Endometrial microvascular endothelial cells (primary cell): ENCODE measurements around the gene AMMECR1. TPM values are rescaled to one million over a fixed set of nuclear protein-coding genes. Genes with fewer than 3 reads are reported as not detected.

Source experiments
- in situ Hi-C: cut with HindIII; loops from 2 replicates; pipeline ENCODE4 v1.10.0; 2017; ENCODE audit warnings: low sequenced_read_pairs, low pct_unique_long_range_greater_than_20kb; ENCODE audit errors: inconsistent ontology term
- total RNA-seq: library from RNA; depleted of rRNA; stranded (reverse); fragments of >200 nt; gene quantifications from one replicate; pipeline ENCODE4 v1.2.3, GENCODE V29; 2015; ENCODE audit errors: inconsistent ontology term

AMMECR1 gene
- total RNA-seq, 1 donor from 2014 or later, result 6.0 TPM

GRCh38 chrX:110222497-110223257, 95.2 kb downstream of the AMMECR1 start:
- in situ Hi-C loops, result no loop called here

DNA sequence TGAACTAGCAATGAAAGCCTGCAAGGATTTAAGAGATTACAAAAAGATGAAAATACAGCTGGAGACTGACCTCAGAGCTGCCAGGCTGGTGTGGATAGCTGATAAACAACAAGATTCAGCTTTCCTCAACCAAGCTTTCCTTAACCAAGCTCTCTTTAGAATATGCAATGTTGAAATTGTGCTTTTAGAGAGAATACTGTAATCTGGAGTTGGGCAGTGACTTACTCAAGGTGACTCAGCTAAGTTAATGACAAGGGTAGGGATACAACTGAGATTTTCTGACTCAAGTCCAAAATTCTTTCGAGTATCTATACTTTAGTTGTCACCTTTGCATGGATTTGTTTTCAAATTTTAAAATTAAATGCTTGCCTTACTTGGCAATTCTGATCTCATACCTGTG, 98.0 kb downstream of the AMMECR1 start:
- in situ Hi-C loops, result no loop called here

GRCh38 chrX:110218591-110218990, 99.3 kb downstream of the AMMECR1 start:
- in situ Hi-C loops, result no loop called here

- in situ Hi-C loops, result no loop called here
Observed at GRCh38 chrX:110216027-110216426, 101.9 kb downstream of the AMMECR1 start.

DNA sequence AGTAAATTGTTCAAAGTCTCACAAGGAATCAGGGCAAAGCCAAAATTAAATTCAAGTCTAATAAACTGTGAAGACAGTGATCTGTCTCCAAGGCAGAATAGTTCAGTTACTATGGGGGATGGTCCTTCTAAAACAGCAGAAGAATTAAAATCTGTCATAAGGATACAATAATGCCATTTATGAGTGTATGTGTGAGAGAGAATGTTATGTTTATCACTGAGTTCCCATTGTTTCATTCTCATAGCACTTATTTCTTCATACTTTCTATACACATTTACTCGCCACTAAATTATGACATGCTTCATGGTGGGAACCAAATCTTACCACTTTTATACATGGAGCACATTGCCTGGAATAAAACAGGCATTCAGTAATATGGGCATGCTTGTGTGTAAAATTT, 102.5 kb downstream of the AMMECR1 start:
- in situ Hi-C loops, result no loop called here

GRCh38 chrX:110214684-110215083, 103.2 kb downstream of the AMMECR1 start:
- in situ Hi-C loops, result no loop called here

DNA sequence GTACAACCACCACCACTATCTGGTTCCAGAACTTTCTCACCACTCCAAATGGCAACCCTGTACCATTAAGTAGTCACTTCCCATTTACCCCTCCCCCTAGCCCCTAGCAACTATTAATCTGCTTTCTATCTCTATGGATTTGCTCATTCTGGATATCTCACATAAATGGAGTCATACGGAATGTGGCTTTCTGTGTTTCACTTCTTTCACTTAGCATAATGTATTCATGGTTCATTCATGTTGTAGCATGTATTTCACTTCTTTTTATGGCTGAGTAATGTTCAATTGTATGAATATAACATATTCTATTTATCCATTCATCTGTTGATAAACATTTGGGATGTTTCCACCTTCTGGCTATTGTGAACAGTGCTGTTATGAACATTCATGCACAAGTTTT, 104.7 kb downstream of the AMMECR1 start:
- in situ Hi-C loops, result no loop called here

GRCh38 chrX:110212299-110212698, 105.6 kb downstream of the AMMECR1 start:
- in situ Hi-C loops, result no loop called here

DNA sequence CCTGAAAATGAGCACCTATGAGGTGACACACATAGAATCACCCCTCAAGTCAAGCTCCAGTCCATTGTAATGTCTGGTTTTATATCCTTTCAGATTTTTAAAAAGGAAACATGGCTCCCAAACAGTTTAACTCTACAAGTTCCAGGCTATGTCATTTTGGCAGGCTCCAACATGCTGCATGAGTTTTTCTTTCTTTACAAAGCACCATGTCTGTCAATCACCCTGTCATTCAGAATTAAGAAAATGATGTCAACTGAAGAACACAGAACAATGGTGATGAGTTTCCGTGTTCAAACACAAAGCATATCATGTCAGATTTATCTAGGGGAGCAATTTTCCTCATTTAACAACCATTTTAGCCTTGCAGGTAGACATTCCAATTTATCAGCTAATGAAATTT, 106.5 kb downstream of the AMMECR1 start:
- in situ Hi-C loops, result no loop called here

DNA sequence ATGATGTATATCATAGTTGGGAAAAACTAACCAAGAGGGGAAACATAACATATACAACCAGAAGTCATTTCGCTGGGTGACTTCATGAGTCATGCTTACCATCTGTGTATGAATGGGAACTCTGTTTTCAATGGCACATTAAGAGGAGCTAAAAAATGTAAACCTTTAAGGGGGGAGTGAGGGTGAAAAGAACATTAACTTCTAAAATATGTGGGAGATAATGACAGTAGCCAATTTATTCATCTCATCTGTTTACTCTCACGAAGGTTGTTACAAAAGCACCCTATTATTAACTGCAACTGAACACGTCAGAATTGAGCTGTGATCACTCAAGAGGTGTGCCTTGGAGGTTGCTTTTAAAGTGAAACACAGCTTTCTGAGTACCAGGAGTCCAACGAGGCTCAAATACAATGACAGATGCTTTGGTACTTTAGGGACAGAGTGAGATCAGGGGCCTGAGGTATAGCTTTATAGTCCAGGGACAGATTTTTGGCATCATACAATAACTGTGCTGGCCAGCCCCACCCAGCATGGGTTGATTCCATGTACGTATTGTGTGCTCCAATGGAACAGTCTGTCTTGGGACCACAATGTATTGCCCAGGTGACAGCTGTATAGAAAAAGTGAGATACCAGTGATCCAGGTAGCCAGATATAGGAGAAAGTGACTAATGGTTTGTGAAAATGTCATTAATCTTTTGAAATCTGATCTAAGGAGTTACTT, 107.3 kb downstream of the AMMECR1 start:
- in situ Hi-C loops, result no loop called here

- in situ Hi-C loops, result no loop called here
Observed at GRCh38 chrX:110208092-110208491, 109.8 kb downstream of the AMMECR1 start.

GRCh38 chrX:110204986-110205385, 112.9 kb downstream of the AMMECR1 start:
- in situ Hi-C loops, result no loop called here

- in situ Hi-C loops, result no loop called here
Observed at GRCh38 chrX:110201799-110202198, 116.1 kb downstream of the AMMECR1 start.

DNA sequence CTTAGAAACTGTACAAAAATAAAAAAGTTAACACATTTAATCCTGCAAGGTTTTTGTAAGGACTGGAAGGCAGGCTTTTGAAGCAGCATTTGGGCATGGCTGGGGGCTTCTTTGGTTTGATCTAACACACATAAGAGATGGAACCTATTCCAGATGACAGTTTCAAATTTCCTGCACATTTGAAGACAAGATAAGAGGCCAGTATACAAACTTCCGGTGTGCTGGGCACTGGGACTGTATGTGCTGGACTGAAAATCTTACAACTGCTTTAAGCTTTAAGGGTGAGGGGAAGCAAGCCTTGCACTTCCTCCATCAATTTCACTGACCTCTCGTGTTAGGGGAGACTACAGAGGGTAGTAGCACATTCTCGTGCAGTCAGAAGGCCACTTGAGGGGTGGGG, 122.9 kb downstream of the AMMECR1 start:
- in situ Hi-C loops, result no loop called here

DNA sequence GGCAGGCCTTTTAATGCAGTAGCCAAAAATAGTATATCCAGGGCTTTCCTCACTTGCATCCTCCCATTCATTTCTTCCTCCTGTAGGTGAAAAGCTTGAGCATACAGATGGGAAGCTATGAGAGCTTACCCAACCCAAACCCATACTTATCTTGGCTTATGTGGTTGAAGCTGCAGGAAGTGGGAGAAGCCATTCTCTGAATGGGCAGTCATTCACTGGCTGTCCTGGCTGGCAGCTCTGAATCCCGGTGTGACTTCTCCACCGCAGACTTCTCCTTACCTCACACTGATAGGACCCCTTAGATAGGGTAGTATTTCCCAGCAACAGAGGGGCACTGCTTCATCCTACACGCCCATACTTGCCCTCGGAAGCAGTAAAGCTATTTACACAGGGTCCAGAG, 125.4 kb downstream of the AMMECR1 start:
- in situ Hi-C loops, result no loop called here

- in situ Hi-C loops, result no loop called here
Observed at GRCh38 chrX:110188701-110189558, 129.0 kb downstream of the AMMECR1 start.

GRCh38 chrX:110183314-110183713, 134.6 kb downstream of the AMMECR1 start:
- in situ Hi-C loops, result no loop called here

GRCh38 chrX:110182865-110183264, 135.0 kb downstream of the AMMECR1 start:
- in situ Hi-C loops, result no loop called here

- in situ Hi-C loops, result no loop called here
Observed at GRCh38 chrX:110182362-110182761, 135.5 kb downstream of the AMMECR1 start.
